Keratinocyte (primary cell): ENCODE results near the gene TNRC18.

ENCODE experiments used
- EZH2 ChIP-seq: IDR thresholded peaks from one replicate; pipeline ENCODE4 v1.6.1; 2012; ENCODE audit warnings: inconsistent platforms, mild to moderate bottlenecking, low read length, moderate library complexity
- TF ChIP-seq, protein P1 (sequence below), 3 experiments: IDR thresholded peaks in 1 of 3; conservative IDR thresholded peaks in 1 of 3; optimal IDR thresholded peaks in 1 of 3; 2 replicates in 2 of 3; 3 replicates in 1 of 3; pipeline versions ENCODE3 to v1.5.1; 2011; ENCODE audit warnings: low read length in 3 of 3, mild to moderate bottlenecking in 3 of 3, moderate library complexity in 2 of 3, control low read depth in 1 of 3, inconsistent platforms in 1 of 3; ENCODE audit not compliant: insufficient read depth in 2 of 3; ENCODE audit errors: extremely low read depth in 1 of 3

DNA sequence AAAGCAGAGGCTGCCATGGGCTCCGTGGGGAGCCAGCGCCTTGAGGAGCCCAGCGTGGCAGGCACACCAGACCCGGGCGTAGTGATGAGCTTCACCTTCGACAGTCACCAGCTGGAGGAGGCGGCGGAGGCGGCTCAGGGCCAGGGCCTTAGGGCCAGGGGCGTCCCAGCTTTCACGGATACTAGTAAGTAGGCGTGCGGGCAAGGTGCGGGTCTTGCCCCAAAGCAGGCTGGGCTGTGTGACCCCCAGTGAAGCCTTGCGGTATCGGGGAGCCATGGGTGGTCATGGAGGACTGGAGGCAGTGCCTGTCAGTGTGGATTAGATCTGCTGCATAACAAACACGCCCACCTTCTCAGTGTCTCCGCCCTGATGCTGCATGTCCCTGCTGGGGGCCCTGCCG is 135.8 kb downstream of the TNRC18 start:
- TF ChIP-seq, protein P1, sequence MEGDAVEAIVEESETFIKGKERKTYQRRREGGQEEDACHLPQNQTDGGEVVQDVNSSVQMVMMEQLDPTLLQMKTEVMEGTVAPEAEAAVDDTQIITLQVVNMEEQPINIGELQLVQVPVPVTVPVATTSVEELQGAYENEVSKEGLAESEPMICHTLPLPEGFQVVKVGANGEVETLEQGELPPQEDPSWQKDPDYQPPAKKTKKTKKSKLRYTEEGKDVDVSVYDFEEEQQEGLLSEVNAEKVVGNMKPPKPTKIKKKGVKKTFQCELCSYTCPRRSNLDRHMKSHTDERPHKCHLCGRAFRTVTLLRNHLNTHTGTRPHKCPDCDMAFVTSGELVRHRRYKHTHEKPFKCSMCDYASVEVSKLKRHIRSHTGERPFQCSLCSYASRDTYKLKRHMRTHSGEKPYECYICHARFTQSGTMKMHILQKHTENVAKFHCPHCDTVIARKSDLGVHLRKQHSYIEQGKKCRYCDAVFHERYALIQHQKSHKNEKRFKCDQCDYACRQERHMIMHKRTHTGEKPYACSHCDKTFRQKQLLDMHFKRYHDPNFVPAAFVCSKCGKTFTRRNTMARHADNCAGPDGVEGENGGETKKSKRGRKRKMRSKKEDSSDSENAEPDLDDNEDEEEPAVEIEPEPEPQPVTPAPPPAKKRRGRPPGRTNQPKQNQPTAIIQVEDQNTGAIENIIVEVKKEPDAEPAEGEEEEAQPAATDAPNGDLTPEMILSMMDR (optimal IDR thresholded peaks at IDR 0.05 in 1 of 3, IDR thresholded peaks at IDR 0.05 in 1 of 3, conservative IDR thresholded peaks at IDR 0.05 in 1 of 3; ENCODE audit: extremely low read depth in 1 of 3, insufficient read depth in 2 of 3, low read length in 3 of 3), result no peak
- no peak for TF ChIP-seq EZH2
